ENCODE data around the gene WFS1. TPM values are rescaled to one million over a fixed set of nuclear protein-coding genes. Genes with fewer than 3 reads are reported as not detected.

The WFS1 gene
- total RNA-seq, 1 donor from 2014 or later, result 26.0 TPM

DNA sequence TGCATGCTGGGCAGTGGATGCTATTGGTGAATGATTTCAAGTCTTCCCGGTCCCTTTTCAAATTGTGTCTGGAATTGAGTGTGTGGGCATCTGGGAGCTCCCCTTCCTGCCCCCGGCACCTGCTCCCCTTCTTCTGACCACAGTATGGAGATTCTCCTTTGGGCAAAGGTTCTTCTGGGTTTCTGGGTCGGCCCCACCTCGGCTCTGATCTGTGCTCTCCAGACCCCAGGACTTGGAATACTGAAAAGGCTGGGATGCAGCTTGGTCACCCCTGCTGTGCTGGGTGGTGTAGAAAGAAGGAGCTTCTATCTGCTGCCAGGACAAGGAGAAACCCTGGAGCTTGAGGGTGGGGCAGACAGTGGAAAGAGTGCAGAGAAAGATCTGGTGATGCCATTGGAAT is 78.8 kb downstream of the WFS1 start:
- H3K27me3 ChIP-seq (ENCODE audit: control insufficient read depth, insufficient read depth, low read length), result peaks cover 2% of the 10 kb centered on the region
- H3K36me3 ChIP-seq (ENCODE audit: control insufficient read depth, insufficient read depth, low read length), result no peaks in the 10 kb centered on the region
- TF ChIP-seq, protein P1, sequence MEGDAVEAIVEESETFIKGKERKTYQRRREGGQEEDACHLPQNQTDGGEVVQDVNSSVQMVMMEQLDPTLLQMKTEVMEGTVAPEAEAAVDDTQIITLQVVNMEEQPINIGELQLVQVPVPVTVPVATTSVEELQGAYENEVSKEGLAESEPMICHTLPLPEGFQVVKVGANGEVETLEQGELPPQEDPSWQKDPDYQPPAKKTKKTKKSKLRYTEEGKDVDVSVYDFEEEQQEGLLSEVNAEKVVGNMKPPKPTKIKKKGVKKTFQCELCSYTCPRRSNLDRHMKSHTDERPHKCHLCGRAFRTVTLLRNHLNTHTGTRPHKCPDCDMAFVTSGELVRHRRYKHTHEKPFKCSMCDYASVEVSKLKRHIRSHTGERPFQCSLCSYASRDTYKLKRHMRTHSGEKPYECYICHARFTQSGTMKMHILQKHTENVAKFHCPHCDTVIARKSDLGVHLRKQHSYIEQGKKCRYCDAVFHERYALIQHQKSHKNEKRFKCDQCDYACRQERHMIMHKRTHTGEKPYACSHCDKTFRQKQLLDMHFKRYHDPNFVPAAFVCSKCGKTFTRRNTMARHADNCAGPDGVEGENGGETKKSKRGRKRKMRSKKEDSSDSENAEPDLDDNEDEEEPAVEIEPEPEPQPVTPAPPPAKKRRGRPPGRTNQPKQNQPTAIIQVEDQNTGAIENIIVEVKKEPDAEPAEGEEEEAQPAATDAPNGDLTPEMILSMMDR (IDR thresholded peaks at IDR 0.05; ENCODE audit: insufficient read depth, low read length, poor library complexity, severe bottlenecking), result no peak
- H3K4me3 ChIP-seq (ENCODE audit: low read depth, low read length), result no peak overlapping the region
- no peak for DNase-seq (ENCODE audit: low read depth)

DNA sequence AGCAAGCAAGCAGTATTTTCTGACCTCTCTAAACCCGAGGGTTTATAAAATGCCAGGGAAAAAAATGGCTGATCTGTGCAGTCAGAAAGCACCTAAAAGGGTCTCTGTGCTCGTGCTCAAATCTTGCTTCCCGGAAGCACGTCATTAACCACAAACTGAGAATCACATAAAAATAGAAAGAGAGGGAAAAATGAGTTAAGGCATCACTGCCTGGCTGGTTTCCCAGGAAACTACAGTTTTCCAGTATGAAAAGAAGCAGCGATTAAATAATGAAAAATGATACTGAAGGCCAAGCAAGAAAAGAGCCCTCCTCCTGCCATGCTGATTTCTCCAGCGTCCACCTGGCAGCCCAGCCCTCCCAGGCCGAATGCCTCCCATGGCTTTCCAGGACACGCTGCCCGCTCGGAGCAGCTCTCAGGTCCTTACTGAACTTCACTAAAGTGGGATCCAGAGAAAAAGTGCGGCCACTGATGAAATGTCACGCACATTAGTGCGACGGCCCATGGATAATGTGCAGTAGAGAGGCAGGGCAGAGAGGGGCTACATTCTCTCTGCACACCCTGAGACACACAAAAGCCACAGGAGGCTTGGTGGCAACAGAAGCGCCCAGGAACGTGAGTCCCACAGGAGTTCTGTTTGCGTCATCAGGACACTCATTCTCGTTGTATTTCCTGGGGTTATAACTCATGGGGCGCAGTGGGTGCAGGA is 80.4 kb downstream of the WFS1 start:
- no peak for DNase-seq (ENCODE audit: low read depth)
- H3K36me3 ChIP-seq (ENCODE audit: control insufficient read depth, insufficient read depth, low read length), result no peaks in the 10 kb centered on the region
- H3K4me3 ChIP-seq (ENCODE audit: low read depth, low read length), result no peak overlapping the region
- peaks cover 4% of the 10 kb centered on the region for H3K27me3 ChIP-seq (ENCODE audit: control insufficient read depth, insufficient read depth, low read length)
- TF ChIP-seq, protein P1 (IDR thresholded peaks at IDR 0.05; ENCODE audit: insufficient read depth, low read length, poor library complexity, severe bottlenecking), result no peak

DNA sequence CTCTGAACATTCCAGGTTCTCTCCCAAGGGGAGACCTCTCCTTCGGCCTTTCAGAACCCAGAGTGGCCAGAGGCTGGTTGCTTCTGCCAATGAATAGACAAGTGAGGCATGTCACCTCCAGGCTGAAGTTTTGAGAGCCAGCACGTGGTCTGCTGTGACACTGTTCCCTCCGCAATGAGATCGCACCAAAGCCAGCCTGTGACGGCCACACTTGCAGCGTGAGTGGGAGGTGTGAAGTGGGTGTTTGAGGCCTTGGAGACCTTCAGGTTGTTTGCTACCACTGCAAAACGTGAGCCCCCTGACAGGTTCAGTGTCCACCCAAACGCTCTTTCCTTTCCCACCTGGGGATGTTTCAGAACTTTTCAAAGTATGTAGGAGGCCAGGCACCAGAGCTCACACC is 81.0 kb downstream of the WFS1 start:
- DNase-seq (ENCODE audit: low read depth), result no peak
- H3K4me3 ChIP-seq (ENCODE audit: low read depth, low read length), result no peak overlapping the region
- H3K27me3 ChIP-seq (ENCODE audit: control insufficient read depth, insufficient read depth, low read length), result peaks cover 4% of the 10 kb centered on the region
- H3K36me3 ChIP-seq (ENCODE audit: control insufficient read depth, insufficient read depth, low read length), result no peaks in the 10 kb centered on the region
- TF ChIP-seq, protein P1 (IDR thresholded peaks at IDR 0.05; ENCODE audit: insufficient read depth, low read length, poor library complexity, severe bottlenecking), result no peak

DNA sequence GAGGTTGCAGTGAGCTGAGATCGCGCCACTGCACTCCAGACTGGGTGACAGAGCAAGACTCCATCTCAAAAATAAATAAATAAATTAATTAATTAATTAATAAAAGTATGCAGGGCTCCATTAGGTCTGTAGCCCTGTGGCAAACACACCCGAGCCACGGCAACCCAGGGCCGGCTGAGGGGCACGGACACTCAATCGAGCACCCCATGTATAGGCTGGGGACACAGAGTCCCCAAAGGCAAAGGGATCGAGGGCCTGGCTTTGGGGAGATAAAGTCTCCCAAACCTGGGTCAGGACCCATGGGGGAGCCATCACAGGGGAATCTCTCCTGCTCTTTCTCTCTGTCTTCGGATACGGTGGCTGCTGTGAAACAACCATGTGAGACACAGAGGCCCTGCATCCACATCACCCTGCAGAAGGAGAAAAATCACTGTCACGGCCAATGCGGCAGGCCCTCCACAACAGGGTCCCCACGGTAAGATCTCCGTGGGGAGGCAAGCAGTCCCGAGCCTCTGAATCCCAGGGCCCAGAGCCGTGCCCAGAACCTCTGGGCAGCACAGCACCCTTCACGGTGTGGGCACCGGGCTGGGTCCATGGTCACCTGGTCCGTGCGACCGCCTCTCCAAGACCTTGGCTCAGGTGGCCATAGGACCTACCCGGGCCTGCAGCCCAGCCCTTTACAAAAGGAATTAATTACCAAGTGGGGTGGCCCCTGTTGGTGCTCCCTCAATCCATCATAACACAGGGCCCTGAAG is 81.8 kb downstream of the WFS1 start:
- DNase-seq (ENCODE audit: low read depth), result no peak
- H3K4me3 ChIP-seq (ENCODE audit: low read depth, low read length), result no peak overlapping the region
- H3K36me3 ChIP-seq (ENCODE audit: control insufficient read depth, insufficient read depth, low read length), result no peaks in the 10 kb centered on the region
- TF ChIP-seq, protein P1 (IDR thresholded peaks at IDR 0.05; ENCODE audit: insufficient read depth, low read length, poor library complexity, severe bottlenecking), result no peak
- H3K27me3 ChIP-seq (ENCODE audit: control insufficient read depth, insufficient read depth, low read length), result peaks cover 4% of the 10 kb centered on the region

DNA sequence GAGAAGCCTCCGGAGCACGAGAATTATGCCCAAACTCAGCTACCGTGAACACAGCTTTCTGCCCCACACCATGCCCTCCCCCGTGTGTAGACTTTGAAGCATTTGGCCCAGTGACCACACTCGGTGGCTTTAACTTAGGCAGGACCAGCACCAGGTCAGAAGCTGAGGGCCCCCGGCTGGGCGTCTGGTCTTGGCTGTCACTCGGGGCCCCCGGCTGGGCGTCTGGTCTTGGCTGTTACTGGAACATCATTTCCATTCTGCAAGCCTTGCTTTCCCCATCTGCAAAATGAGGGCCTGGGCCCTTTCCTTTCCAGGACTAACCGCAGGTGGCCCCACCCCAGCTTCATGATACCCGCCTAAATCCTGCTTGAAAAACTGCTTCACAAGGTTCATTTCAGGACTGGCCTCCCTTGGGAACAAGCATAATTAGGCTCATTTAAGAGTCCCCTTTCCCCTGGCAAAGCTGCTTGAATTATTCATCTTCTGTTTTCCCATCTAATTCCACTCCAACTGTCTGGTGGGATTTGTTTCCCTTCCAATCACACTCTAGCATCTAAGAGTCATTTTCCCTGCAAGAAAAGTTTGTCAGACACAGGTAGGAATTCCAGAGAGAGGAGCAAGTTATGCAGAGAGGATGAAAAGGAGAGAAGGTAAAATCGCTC is 82.5 kb downstream of the WFS1 start:
- DNase-seq (ENCODE audit: low read depth), result no peak
- no peaks in the 10 kb centered on the region for H3K36me3 ChIP-seq (ENCODE audit: control insufficient read depth, insufficient read depth, low read length)
- TF ChIP-seq, protein P1 (IDR thresholded peaks at IDR 0.05; ENCODE audit: insufficient read depth, low read length, poor library complexity, severe bottlenecking), result no peak
- peaks cover 4% of the 10 kb centered on the region for H3K27me3 ChIP-seq (ENCODE audit: control insufficient read depth, insufficient read depth, low read length)
- H3K4me3 ChIP-seq (ENCODE audit: low read depth, low read length), result no peak overlapping the region

Other genes with a start within 250 kb of the WFS1 start
- not detected in 2 replicates for gene JAKMIP1, start 69.3 kb upstream of the WFS1 start, total RNA-seq
- gene PPP2R2C, start 202.8 kb downstream of the WFS1 start, total RNA-seq, result not detected in 2 replicates